ENCODE data around the gene WDFY2.

- TF ChIP-seq, protein P1, sequence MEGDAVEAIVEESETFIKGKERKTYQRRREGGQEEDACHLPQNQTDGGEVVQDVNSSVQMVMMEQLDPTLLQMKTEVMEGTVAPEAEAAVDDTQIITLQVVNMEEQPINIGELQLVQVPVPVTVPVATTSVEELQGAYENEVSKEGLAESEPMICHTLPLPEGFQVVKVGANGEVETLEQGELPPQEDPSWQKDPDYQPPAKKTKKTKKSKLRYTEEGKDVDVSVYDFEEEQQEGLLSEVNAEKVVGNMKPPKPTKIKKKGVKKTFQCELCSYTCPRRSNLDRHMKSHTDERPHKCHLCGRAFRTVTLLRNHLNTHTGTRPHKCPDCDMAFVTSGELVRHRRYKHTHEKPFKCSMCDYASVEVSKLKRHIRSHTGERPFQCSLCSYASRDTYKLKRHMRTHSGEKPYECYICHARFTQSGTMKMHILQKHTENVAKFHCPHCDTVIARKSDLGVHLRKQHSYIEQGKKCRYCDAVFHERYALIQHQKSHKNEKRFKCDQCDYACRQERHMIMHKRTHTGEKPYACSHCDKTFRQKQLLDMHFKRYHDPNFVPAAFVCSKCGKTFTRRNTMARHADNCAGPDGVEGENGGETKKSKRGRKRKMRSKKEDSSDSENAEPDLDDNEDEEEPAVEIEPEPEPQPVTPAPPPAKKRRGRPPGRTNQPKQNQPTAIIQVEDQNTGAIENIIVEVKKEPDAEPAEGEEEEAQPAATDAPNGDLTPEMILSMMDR (IDR thresholded peaks at IDR 0.05; ENCODE audit: insufficient read depth, low read length, poor library complexity, severe bottlenecking): no peak
- no peak for TF ChIP-seq EZH2phosphoT487 (conservative IDR thresholded peaks at IDR 0.05; ENCODE audit: low read length)
Measured at GRCh38 chr13:51547425-51548176, 36.7 kb upstream of the WDFY2 start.
